ENCODE results near the gene PHF2.

Gene PHF2

DNA sequence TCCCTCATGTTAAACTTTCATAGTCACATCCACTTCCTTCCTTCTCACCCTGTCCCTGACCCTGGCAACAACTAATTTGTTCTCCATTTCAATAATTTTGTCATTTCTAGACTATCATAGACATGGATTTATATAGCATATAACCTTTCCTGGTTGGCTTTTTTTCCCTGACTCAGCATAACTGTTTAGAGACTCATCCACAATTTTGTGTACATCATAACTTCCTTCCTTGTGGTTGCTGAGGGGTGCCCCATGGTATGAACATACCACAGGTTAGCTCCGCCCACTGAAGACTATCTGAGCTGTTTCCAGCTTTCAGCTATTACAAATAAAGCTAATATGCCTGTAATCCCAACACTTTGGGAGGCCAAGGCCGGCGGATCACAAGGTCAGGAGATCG, 137.3 kb downstream of the PHF2 start:
- no peak overlapping the region for H3K4me3 ChIP-seq (ENCODE audit: low read length)
- no peak for DNase-seq (ENCODE audit: low read depth)
- TF ChIP-seq, protein P1, sequence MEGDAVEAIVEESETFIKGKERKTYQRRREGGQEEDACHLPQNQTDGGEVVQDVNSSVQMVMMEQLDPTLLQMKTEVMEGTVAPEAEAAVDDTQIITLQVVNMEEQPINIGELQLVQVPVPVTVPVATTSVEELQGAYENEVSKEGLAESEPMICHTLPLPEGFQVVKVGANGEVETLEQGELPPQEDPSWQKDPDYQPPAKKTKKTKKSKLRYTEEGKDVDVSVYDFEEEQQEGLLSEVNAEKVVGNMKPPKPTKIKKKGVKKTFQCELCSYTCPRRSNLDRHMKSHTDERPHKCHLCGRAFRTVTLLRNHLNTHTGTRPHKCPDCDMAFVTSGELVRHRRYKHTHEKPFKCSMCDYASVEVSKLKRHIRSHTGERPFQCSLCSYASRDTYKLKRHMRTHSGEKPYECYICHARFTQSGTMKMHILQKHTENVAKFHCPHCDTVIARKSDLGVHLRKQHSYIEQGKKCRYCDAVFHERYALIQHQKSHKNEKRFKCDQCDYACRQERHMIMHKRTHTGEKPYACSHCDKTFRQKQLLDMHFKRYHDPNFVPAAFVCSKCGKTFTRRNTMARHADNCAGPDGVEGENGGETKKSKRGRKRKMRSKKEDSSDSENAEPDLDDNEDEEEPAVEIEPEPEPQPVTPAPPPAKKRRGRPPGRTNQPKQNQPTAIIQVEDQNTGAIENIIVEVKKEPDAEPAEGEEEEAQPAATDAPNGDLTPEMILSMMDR (conservative IDR thresholded peaks at IDR 0.05; ENCODE audit: low read length), result no peak

DNA sequence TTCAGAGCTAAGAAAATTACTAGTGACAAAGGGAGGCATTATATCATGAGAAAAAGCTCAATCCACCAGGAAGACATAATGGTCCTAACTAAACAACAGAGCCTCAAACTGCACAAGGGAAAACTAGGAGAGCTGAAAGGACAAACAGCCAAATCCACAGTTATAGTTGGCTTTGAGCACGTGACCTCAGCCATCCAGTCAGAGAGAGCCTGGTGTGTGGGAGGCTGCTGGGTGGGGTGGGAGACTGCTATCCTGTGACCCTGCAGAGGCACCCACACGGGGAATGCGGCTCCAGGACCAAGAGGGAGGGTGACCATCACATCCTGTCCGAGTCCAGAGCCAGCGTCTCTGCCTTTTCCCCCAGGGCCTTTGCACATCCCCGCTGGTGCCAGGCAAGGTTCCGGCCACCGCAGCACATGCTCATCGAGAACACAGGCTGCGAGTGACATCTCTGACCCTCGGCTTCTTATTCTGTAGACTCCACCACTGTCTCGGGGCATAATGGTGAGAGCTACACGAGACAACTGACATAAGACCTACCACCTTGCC, 145.1 kb downstream of the PHF2 start:
- H3K4me3 ChIP-seq (ENCODE audit: low read length), result no peak overlapping the region
- DNase-seq (ENCODE audit: low read depth), result no peak
- TF ChIP-seq, protein P1 (conservative IDR thresholded peaks at IDR 0.05; ENCODE audit: low read length), result no peak

DNA sequence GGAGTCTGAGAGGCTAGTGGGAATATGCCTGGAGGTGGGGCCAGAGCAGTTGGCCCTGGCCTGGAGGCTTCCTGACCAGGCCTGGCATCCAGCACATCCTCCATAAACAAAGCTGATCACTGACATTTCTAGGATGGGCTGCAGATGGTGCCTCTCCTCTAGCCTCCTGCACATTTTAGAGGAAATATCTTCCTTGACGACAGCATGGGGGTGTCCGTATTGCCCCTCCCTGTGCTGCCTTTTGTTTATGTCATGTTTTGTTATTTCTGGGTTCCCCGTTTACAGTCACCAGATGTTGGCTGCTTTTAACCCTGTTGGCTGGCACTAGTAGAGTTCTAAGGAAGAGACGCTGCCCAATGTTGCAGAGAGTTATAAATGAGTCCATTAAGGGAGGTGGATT, 148.5 kb downstream of the PHF2 start:
- TF ChIP-seq, protein P1 (conservative IDR thresholded peaks at IDR 0.05; ENCODE audit: low read length), result no peak
- no peak overlapping the region for H3K4me3 ChIP-seq (ENCODE audit: low read length)
- DNase-seq (ENCODE audit: low read depth), result no peak

DNA sequence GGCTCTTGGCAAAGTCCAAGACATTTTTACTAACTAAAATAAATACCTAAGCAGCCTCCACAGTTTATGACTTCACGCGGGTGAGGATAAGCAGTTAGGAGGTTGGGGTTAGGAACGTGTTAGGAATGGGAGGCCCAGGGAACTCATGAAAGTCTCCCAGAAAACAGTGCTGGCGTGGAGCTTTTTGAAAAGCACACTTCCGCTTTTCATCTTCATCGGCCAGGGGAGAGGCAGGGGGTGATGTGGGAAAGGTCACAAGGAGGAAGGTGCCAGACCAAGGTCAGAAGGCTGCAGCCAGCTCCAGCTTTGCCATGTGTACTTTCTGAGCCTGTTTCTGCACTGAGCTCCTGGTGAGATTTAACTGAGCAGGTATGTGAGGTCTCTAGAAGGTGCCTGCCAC, 149.0 kb downstream of the PHF2 start:
- TF ChIP-seq, protein P1 (conservative IDR thresholded peaks at IDR 0.05; ENCODE audit: low read length), result no peak
- H3K4me3 ChIP-seq (ENCODE audit: low read length), result no peak overlapping the region
- DNase-seq (ENCODE audit: low read depth), result no peak

DNA sequence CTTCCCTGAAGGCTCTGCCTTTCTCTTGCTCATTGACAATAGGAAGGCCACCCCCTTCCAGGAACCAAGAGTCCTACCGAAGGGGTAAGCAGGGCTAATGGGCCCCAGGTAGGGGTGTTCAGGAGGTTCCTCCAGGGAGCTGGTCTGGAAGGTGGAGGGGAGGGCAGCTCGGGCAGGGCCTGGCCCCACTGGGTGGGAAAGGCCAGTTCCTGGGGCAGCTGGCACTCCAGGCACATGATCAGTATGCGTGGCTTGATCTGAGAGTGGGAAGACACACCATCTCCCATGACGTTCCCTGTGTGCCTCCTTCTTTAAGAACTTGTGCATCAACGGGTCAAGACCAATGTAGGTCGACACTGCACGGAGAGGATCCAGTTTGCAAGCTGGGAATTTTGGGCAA, 149.8 kb downstream of the PHF2 start:
- TF ChIP-seq, protein P1 (conservative IDR thresholded peaks at IDR 0.05; ENCODE audit: low read length), result no peak
- H3K4me3 ChIP-seq (ENCODE audit: low read length), result no peak overlapping the region
- DNase-seq (ENCODE audit: low read depth), result no peak
